NCI-H2196 treated with DMSO at 0.1 percent for 48 hours (cell line): Measurements from ENCODE around the gene NEO1.
"Not testable (repeated sequence)": the region's sequence is repeated elsewhere in the genome, so short reads cannot be mapped to it uniquely, and the experiment has no call there.

ENCODE experiments used
- DNase-seq: peaks from one replicate; lab custom pipeline; 2025; ENCODE audit not compliant: unreplicated experiment; lab: John Stamatoyannopoulos, UW

The NEO1 gene

GRCh38 chr15:73298522-73299245 is 246.4 kb downstream of the NEO1 start:
- no peak for DNase-seq

- not testable (repeated sequence) for DNase-seq
These were observed 248.0 kb downstream of the NEO1 start for GRCh38 chr15:73300286-73300685.

- no peak for DNase-seq
These were observed 251.4 kb downstream of the NEO1 start for GRCh38 chr15:73303636-73304035.

GRCh38 chr15:73305331-73306211 is 253.3 kb downstream of the NEO1 start:
- peak; percentile 36 for DNase-seq

- no peak for DNase-seq
These were observed 256.0 kb downstream of the NEO1 start for GRCh38 chr15:73308305-73308704.

GRCh38 chr15:73313861-73314260 is 261.6 kb downstream of the NEO1 start:
- no peak for DNase-seq

GRCh38 chr15:73317651-73318462 is 265.6 kb downstream of the NEO1 start:
- no peak for DNase-seq

GRCh38 chr15:73318463-73319351 is 266.4 kb downstream of the NEO1 start:
- no peak for DNase-seq

GRCh38 chr15:73319460-73320245 is 267.4 kb downstream of the NEO1 start:
- DNase-seq = no peak

GRCh38 chr15:73320619-73321180 is 268.4 kb downstream of the NEO1 start:
- no peak for DNase-seq

- DNase-seq = no peak
These were observed 269.5 kb downstream of the NEO1 start for GRCh38 chr15:73321496-73322450.

GRCh38 chr15:73322665-73323373 is 270.6 kb downstream of the NEO1 start:
- no peak for DNase-seq

GRCh38 chr15:73323374-73323955 is 271.2 kb downstream of the NEO1 start:
- DNase-seq = no peak

GRCh38 chr15:73323956-73324355 is 271.7 kb downstream of the NEO1 start:
- DNase-seq = no peak

GRCh38 chr15:73324496-73325170 is 272.4 kb downstream of the NEO1 start:
- DNase-seq = no peak

- no peak for DNase-seq
These were observed 273.1 kb downstream of the NEO1 start for GRCh38 chr15:73325191-73325861.
